B cell (primary cell): Measurements from ENCODE around the gene ACBD4. TPM values are rescaled to one million over a fixed set of nuclear protein-coding genes. Genes with fewer than 3 reads are reported as not detected.
A peak's percentile ranks its signal among the peaks of the same experiment; 100 is the strongest.

Experiments used
- ATAC-seq: fragments of 200-7000 bp; cut with Tn5 transposase; one replicate; pipeline ENCODE4 v1.10.0; 2021; ENCODE audit warnings: low read depth, mild to moderate bottlenecking, moderate number of reproducible peaks, moderate library complexity
- CTCF ChIA-PET: fragments of 350-600 bp; sonication (Branson Sonifier 250); formaldehyde crosslinking; loops from one replicate; lab custom pipeline; 2021; ENCODE audit warnings: antibody characterized with exemption, inconsistent platforms; lab: Charles Lee
- POLR2A ChIA-PET: fragments of 350-600 bp; sonication (Branson Sonifier 250); formaldehyde crosslinking; loops from one replicate; lab custom pipeline; 2021; ENCODE audit warnings: antibody characterized with exemption; lab: Charles Lee
- DNase-seq: peaks from one replicate; pipeline ENCODE4 v3.0.0; 2013
- H2AFZ ChIP-seq: 2 replicates; pipeline ENCODE4 v1.6.1; 2012; ENCODE audit warnings: mild to moderate bottlenecking, low read depth, low read length; ENCODE audit not compliant: insufficient read depth, poor library complexity, severe bottlenecking
- H3K27ac ChIP-seq, 2 donors: 1 replicate in 1 of 2; 2 replicates in 1 of 2; pipeline ENCODE4 v1.5.1; 2012 to 2013; ENCODE audit warnings: low read length in 2 of 2, mild to moderate bottlenecking in 2 of 2, moderate library complexity in 1 of 2
- H3K27me3 ChIP-seq, 4 experiments: fragments of 200-600 bp in 1 of 4; sonication (generic) in 1 of 4; replicated peaks in 1 of 4; 1 replicate in 2 of 4; 2 replicates in 2 of 4; pipeline versions ENCODE4 v1.6.1 to v1.7.0; 2013 to 2016; ENCODE audit warnings: low read length in 3 of 4, mild to moderate bottlenecking in 2 of 4, mixed read lengths in 1 of 4, moderate library complexity in 1 of 4; ENCODE audit not compliant: insufficient read depth in 4 of 4, control insufficient read depth in 3 of 4; ENCODE audit errors: control extremely low read depth in 1 of 4
- H3K36me3 ChIP-seq, 2 experiments: replicated peaks in 1 of 2; 1 replicate in 1 of 2; 2 replicates in 1 of 2; pipeline versions ENCODE4 v1.6.1 to v1.7.1; 2013; ENCODE audit warnings: low read length in 1 of 2; ENCODE audit not compliant: insufficient read depth in 2 of 2, control insufficient read depth in 1 of 2; ENCODE audit errors: control extremely low read depth in 1 of 2, extremely low read depth in 1 of 2
- H3K4me1 ChIP-seq, 2 donors: fragments of 200-600 bp in 1 of 2; sonication (generic) in 1 of 2; 1 replicate in 1 of 2; 2 replicates in 1 of 2; pipeline versions ENCODE4 v1.5.1 to v1.6.1; 2013 to 2017; ENCODE audit warnings: low read length in 2 of 2; ENCODE audit not compliant: control insufficient read depth in 2 of 2, insufficient read depth in 2 of 2
- H3K4me2 ChIP-seq: replicated peaks from 2 replicates; pipeline ENCODE3; 2012; ENCODE audit warnings: mild to moderate bottlenecking, low read depth, low read length; ENCODE audit not compliant: poor library complexity, severe bottlenecking
- H3K4me3 ChIP-seq, 5 experiments: fragments of 200-600 bp in 1 of 5; sonication (generic) in 1 of 5; 1 replicate in 3 of 5; 2 replicates in 2 of 5; pipeline versions ENCODE4 v1.5.1 to v1.7.0; 2011 to 2016; ENCODE audit warnings: low read length in 4 of 5, mild to moderate bottlenecking in 4 of 5, low read depth in 2 of 5, control low read depth in 1 of 5, moderate library complexity in 1 of 5; ENCODE audit not compliant: insufficient read depth in 1 of 5; ENCODE audit errors: control extremely low read depth in 1 of 5, extremely low read depth in 1 of 5
- H3K79me2 ChIP-seq: fragments of 200-600 bp; sonication (generic); one replicate; pipeline ENCODE4 v1.6.0; 2016; ENCODE audit warnings: low read length; ENCODE audit not compliant: control insufficient read depth, insufficient read depth
- H3K9ac ChIP-seq: fragments of 200-600 bp; sonication (generic); 2 replicates; pipeline ENCODE4 v1.6.1; 2017; ENCODE audit warnings: mild to moderate bottlenecking, low read length, moderate library complexity
- H3K9me3 ChIP-seq, 3 donors: one replicate each; pipeline versions ENCODE4 v1.6.1 to v1.7.1; 2013; ENCODE audit warnings: low read length in 2 of 3; ENCODE audit not compliant: control insufficient read depth in 2 of 3, insufficient read depth in 1 of 3; ENCODE audit errors: control extremely low read depth in 1 of 3
- H4K20me1 ChIP-seq: 2 replicates; pipeline ENCODE4 v1.6.0; 2012; ENCODE audit warnings: mild to moderate bottlenecking, low read length; ENCODE audit not compliant: insufficient read depth, control insufficient read depth, poor library complexity, severe bottlenecking
- H3K27ac Mint-ChIP-seq: one replicate; pipeline ENCODE4 v1.8.0; 2021; ENCODE audit warnings: mixed read lengths
- H3K27me3 Mint-ChIP-seq: one replicate; pipeline ENCODE4 v1.8.0; 2021; ENCODE audit warnings: mixed read lengths
- H3K4me1 Mint-ChIP-seq: one replicate; pipeline ENCODE4 v1.8.0; 2021; ENCODE audit warnings: mixed read lengths
- H3K4me3 Mint-ChIP-seq: one replicate; pipeline ENCODE4 v1.8.0; 2021; ENCODE audit warnings: mixed read lengths
- H3K9me3 Mint-ChIP-seq: one replicate; pipeline ENCODE4 v1.8.0; 2022; ENCODE audit warnings: mixed read lengths; ENCODE audit not compliant: insufficient read depth
- EZH2 ChIP-seq: IDR thresholded peaks from 2 replicates; pipeline ENCODE4 v1.6.1; 2012; ENCODE audit warnings: borderline replicate concordance, low read depth, mild to moderate bottlenecking, moderate library complexity, low read length; ENCODE audit not compliant: insufficient read depth, poor library complexity, severe bottlenecking
- WGBS: methylation state at CpG from one replicate; pipeline ENCODE4 v1.1.5; 2013; ENCODE audit warnings: missing lambda C conversion rate; ENCODE audit not compliant: insufficient coverage; 5-methylcytosine and 5-hydroxymethylcytosine counted together
- intact Hi-C: fragments of 100-400 bp; cut with micrococcal nuclease; formaldehyde crosslinking; loops from one replicate; pipeline ENCODE4 v1.10.0; 2022
- polyA plus RNA-seq: library from polyadenylated mRNA; depleted of rRNA; stranded (reverse); fragments of >200 nt; gene quantifications from 2 replicates; pipeline ENCODE4 v1.2.3, GENCODE V29; 2012
- total RNA-seq, 2 donors: library from RNA; stranded (reverse); fragments of 120-200 nt in 1 of 2; gene quantifications; 1 replicate in 1 of 2; 2 replicates in 1 of 2; pipeline versions ENCODE4 v1.2.3 to v1.2.4, GENCODE V29; 2013 to 2022
- TF ChIP-seq, protein P1 (sequence below): fragments of 200-600 bp; IDR thresholded peaks from one replicate; pipeline ENCODE4 v1.8.0; 2022; ENCODE audit warnings: antibody characterized with exemption, mild to moderate bottlenecking

Gene ACBD4
- total and polyA plus RNA-seq, 2 donors (not counting 1 experiment from before 2014, with no cell fraction given): 36.8 to 39.4 TPM

GRCh38 chr17:45156242-45156641 is 20.8 kb downstream of the ACBD4 start:
- H3K27ac Mint-ChIP-seq: peak overlapping the region; percentile 78
- peaks cover 93% of the 10 kb centered on the region for H3K79me2 ChIP-seq

More at GRCh38 chr17:45156242-45156641, 20.8 kb downstream of the ACBD4 start:
- H3K27me3 Mint-ChIP-seq: no peaks in the 10 kb centered on the region
- H2AFZ ChIP-seq: no peak overlapping the region
- ChIA-PET CTCF (interaction anchor here (1.4 to 9.5 kb wide), 3 partner anchors 21 to 63 kb away, joined by 3 to 100 read pairs (median 9); partner anchors contain the start of gene ACBD4), POLR2A (no interaction called here)
- no peaks in the 10 kb centered on the region for H3K9me3 ChIP-seq
- ATAC-seq (no peak), DNase-seq (no peak)
- no peak overlapping the region for H3K4me3 Mint-ChIP-seq
- H3K4me2 ChIP-seq: no peak overlapping the region
- no peak overlapping the region for H3K9ac ChIP-seq
- WGBS: no CpG with 5 or more reads among the region's 3 CpGs
- peaks cover 42% of the 10 kb centered on the region for H3K4me1 Mint-ChIP-seq
- intact Hi-C loops: no loop called here
- H4K20me1 ChIP-seq: peaks cover 23% of the 10 kb centered on the region
- H3K36me3 ChIP-seq: peaks cover 0 to 10% of the 10 kb centered on the region in 2 experiments
- TF ChIP-seq, protein P1, sequence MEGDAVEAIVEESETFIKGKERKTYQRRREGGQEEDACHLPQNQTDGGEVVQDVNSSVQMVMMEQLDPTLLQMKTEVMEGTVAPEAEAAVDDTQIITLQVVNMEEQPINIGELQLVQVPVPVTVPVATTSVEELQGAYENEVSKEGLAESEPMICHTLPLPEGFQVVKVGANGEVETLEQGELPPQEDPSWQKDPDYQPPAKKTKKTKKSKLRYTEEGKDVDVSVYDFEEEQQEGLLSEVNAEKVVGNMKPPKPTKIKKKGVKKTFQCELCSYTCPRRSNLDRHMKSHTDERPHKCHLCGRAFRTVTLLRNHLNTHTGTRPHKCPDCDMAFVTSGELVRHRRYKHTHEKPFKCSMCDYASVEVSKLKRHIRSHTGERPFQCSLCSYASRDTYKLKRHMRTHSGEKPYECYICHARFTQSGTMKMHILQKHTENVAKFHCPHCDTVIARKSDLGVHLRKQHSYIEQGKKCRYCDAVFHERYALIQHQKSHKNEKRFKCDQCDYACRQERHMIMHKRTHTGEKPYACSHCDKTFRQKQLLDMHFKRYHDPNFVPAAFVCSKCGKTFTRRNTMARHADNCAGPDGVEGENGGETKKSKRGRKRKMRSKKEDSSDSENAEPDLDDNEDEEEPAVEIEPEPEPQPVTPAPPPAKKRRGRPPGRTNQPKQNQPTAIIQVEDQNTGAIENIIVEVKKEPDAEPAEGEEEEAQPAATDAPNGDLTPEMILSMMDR: no peak
- TF ChIP-seq EZH2: no peak
- H3K27me3 ChIP-seq: no peaks in the 10 kb centered on the region
- H3K9me3 Mint-ChIP-seq: no peaks in the 10 kb centered on the region
- peak overlapping the region in 1 of 2 donors; percentile 27 for H3K27ac ChIP-seq
- no peak overlapping the region for H3K4me3 ChIP-seq
- H3K4me1 ChIP-seq: peaks cover 28 to 33% of the 10 kb centered on the region in 2 donors
